ENCODE results near the gene FBLN1.

The FBLN1 gene

DNA sequence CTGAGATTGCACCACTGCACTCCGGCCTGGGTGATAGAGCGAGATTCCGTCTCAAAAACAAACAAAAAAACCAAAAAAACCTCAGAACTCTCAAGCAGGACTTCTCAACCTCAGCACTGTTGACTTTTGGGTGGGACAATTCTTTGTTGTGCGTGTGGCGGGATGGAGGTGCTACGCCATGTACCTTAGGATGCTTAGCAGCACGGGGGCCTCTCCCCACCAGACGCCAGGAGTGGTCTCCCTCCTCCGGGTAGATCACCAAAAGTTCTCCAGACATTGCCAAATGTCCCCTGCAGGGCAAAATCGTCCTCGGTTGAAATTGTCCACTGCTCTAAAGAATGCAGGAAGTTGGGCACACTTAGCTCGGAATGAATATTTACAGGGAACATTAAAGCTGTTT, 142.0 kb downstream of the FBLN1 start:
- DNase-seq: no peak

DNA sequence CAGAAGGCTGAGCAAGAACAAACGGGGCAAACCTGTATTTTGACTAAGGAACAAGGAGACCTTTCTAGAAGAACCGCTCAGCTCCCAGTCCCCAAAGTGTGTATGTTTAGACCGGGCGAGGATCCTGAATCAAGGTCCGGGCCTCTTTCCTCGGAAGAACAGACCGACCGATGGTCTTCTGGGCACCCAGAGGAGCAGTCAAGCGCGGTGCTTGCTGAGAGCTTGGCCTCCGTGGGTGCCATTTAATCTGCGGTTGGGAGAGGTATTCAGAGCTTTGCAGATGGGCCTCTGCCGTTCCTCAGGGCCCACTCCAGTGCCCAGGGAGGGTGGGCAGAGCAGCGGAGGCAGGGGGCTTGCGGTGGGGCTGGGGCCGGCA, 142.5 kb downstream of the FBLN1 start:
- no peak for DNase-seq

DNA sequence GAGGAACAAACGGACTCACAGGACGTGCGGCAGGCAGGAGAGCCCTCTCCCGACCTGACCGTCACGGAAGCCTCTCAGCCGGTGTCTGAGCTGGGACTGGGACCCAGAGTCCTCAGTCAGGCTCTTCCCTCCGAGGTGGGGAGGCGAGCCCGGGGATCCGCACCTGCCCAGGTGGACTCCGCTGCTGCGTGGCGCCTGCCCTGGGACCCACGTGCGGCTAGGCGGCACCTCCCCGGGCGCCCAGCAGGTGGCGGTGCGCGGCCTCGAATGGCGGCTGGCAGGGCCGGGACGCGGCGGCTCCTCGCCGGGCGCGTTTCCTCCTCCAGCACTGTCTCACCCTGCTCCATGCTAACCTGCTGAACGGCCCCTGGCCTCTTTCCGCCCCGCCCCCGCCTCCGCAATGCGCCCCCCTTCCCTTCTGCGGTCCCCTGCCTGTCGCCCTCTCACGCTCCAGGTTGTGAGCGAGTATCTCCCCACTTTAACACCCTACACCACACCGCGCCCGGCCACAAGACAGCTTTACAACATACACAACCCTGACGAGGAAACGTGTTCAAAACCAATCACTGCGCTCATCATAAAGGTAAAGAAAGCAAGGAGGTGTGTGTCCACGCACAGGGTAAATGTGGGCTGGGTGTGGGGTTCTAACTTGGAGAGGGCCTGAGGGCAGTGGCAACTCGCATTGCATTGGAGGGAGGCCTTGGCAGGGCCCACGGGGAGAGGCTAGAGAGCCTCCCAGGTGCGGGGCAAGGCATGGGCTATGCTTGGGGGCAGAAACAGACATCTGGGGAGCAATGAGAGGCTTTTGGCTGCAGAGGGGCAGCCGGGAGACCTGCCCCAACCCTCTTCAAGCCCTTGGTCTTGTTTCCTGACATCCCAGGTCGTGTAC, 143.1 kb downstream of the FBLN1 start:
- DNase-seq: peak; percentile 77

DNA sequence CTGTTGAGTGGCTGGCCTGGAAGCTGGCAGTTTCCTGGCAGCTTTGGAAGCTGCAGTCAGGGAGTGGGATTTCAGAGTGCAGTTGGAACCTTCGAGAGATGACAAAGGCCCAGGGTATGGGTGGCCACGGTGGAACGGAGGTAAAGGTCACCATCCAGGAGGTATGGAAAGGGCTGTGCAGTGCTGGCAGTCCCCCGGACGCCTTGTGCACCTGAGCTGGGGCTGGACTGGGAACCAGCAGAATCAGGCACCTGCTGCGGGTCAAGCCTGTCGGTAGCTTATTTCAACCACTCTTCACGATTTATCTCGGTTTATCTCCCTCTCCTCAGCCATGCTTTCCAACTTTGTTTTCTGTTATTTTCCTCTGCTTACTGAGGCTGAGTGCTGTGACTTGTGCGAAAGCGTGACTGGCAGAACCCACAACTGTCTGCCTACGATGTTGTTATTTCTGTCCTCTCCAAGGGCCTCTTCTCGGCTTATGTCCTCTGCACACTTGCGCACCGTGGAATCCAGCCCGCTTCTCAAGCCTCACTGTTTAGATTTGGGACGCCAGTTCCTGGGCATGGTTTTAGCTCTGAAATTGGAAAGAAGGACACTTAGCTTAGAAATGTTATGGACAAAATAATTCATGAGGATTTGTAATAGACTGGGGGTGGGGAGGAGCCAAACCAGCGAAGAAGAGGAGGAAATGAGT, 145.0 kb downstream of the FBLN1 start:
- DNase-seq: no peak

DNA sequence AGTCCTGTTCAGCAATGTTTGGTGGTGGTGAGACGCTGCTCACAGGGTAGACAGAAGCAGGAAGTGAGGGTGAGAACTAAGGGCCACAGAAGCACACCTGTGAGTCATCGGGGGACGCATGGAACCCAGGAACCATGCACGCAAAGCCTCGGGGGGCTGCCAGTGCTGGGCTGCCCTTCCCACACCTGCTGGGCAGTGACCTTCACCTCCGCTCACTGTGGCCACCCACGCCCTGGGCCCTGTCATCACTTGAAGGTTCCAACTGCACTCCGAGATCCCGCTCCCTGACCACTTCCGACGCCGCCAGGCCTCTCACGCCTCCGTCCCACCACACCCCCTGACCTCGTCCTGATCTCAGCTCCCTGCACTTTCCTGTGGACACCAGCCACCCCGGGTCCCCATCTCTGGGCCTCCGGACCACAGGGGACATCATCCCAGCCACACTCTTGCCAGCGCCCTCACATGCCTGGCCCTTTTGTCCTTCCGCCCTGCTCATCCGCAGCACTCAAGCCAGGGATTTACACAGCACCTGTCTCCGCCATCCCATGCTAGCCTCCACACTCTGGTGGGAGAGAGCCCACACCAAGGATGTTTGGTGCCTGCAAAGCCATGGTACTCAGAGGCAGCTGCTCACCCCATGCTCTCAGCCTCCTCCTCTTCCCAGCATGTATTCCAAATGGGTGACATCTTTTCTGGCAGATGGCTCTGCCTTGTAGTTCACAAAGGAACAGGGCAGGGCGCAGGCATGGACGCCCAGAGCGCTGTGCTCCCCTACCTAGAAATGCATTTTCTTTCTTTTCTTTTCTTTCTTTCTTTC, 145.8 kb downstream of the FBLN1 start:
- DNase-seq: no peak

DNA sequence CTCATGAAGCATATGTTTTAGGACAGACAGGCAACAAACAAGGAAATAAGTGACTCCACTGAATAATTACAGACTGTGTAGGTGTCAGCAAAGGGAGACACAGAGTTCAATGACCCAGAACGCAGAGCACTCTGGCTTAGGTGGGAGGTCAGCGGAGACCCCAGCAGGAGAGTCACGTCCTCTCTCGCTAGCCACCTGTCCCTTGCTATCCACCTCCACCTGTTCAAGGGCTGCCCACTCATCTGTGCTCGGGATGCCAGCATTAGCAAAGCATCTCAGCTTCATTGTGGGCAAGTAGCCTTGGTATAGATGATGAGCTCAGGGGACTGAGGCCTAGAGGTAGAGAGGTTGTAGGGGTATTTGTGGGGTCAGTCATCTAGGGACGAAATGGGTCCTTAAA, 147.1 kb downstream of the FBLN1 start:
- no peak for DNase-seq

DNA sequence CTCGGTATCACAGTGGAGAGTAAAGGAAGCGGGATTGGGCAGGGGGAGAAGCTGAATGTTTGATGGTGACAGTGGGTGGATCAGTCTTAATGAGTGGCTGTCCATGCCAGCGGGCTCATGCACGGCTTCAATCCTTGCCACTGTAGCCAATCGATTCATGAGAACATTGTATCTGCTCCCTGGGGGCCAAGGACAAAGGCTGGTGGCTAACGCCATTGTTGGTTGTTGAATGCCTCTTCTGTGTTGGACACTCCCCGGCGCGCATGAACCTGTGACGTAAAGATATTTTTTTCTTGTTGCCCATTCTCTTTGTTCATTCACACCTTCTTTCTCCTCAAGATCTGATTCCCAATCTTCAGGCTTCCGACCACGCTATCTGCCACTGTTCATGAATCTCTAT, 148.0 kb downstream of the FBLN1 start:
- no peak for DNase-seq
